ENCODE data around the gene OR2W3.

The OR2W3 gene

DNA sequence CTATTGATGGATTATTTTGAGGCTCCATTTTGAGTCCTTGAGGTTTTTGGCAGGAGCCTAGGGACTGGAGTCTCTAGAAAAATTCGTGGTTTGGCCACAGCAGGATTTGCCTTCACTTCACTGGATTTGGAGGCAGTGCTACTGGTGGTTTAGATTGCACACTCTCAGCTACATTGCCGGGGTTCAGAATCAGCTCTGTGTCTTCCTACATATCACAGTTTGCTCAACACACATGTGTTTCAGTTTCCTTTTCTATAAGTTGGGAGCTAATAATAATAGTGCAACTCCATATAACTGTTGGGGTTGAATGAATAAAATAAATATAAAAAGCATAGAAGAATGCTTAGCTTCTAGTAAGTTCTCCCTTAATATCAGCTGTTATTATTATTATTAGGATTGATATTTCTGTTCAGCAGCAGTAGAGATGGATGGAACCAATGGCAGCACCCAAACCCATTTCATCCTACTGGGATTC lies at the start of gene OR2W3:
Gene OR2W3 (plus strand): TSS at position 425 of the 475 bp plus-strand sequence. CDS start 0 bp downstream, at position 425.
- no peak within 1 kb of the TSS for H3K27ac ChIP-seq
- no peak for DNase-seq (ENCODE audit: low read depth, low spot score)

DNA sequence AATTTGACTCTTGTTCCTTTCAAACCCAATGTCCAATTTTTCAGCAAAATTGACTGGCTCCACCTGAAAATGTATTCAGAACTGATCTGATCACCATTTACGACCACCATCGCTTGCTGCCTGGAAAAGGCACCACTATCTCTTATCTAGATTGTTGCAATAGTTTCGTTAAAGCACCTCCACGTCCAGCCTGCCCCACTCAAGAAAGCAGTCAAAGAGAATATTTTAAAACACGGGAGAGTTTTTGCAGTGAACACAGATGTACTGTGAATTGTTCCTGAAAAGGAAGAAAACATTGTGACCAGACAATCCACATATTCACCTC lies 49.7 kb upstream of the OR2W3 start:
- DNase-seq (ENCODE audit: low read depth, low spot score): no peak
- H3K27ac ChIP-seq: no peak overlapping the region

DNA sequence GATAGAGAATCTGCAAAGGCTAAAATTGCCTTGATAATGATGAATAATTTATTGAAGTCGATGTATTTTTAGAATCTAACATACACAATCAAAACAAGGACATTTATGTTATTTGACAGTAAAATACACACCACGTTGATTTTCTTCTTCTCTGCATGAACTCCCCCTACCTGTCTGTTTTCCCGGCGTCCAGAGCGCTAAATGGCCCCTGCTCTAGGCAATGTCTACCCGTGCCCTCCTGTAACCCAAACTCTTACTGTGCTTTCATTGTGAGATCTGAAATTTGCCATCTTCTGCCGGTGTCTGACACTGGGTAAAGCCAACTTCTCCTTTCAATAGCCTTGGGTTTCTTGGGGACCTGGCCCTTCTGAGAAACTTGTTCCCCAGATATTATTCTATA lies 47.0 kb upstream of the OR2W3 start:
- no peak for DNase-seq (ENCODE audit: low read depth, low spot score)

DNA sequence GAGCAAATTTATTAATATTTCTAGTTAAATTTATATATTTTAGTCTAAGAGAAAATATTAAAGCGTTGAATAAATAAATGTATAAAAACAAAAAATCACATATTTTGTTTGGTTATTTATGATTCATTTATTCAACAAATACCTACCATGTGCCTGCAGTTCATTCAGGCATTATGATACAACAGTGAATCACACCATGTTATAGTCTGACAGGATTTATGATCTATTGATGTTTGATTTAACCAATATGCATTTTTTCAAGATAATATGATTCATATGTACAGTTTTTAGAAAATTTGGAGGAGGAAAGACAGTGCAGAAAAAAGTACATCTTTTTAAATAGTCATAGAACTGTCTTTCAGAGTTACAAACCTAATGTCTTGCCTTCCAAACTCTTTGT lies 45.8 kb upstream of the OR2W3 start:
- DNase-seq (ENCODE audit: low read depth, low spot score): no peak

More for the DNA sequence above, 47.0 kb upstream of the OR2W3 start:
- no peak overlapping the region for H3K27ac ChIP-seq

DNA sequence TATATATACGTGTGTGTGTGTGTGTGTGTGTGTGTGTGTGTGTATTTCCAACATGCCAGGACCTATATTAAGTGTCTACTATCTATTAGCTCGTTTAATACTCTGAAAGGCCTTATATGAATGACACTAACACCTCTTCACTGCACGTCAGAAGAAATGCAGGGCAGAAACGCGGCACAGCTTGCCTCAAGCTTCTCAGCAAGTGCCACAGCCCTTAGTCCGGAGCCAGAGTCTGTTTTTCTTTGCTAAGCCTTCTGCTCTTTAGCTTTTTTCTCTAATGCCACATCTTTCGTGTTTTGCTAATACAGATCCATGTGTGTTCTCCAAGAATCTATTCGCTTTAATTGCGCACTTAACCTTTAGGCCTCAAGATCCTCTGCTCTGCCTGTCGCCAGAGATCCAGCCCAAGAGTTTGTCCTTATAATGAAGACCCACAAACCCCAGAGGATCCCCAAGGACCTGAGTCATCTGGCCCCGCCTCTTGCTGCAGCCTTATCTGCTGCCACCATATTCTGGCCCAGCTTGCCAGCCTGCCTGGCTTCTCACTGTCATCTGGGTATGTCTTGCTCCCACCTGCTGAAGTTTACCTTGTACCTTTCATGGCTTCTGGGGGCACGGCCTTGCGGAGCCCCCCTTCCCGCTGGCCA lies 40.4 kb upstream of the OR2W3 start:
- H3K27ac ChIP-seq: no peak overlapping the region
- DNase-seq (ENCODE audit: low read depth, low spot score): no peak

More for the DNA sequence above, 45.8 kb upstream of the OR2W3 start:
- no peak overlapping the region for H3K27ac ChIP-seq

DNA sequence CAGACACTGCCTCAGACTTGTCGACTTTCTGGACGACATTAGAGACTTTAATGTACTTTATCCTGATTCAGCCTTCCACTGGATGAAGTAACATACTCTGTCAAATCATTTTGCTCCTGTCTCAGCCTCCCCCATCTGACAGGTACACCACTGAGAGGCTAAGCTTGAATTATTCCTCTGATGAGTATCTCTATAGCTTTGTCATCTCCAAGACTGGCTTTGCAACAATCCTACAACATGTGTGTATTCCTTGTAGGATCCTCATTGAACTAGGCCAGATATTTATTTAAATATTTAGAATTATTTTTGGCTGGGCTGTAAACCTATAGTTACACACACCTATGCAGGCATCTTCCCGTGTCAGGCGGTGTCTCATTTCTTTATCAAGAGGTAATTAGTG lies 39.5 kb upstream of the OR2W3 start:
- DNase-seq (ENCODE audit: low read depth, low spot score): no peak
- no peak overlapping the region for H3K27ac ChIP-seq

DNA sequence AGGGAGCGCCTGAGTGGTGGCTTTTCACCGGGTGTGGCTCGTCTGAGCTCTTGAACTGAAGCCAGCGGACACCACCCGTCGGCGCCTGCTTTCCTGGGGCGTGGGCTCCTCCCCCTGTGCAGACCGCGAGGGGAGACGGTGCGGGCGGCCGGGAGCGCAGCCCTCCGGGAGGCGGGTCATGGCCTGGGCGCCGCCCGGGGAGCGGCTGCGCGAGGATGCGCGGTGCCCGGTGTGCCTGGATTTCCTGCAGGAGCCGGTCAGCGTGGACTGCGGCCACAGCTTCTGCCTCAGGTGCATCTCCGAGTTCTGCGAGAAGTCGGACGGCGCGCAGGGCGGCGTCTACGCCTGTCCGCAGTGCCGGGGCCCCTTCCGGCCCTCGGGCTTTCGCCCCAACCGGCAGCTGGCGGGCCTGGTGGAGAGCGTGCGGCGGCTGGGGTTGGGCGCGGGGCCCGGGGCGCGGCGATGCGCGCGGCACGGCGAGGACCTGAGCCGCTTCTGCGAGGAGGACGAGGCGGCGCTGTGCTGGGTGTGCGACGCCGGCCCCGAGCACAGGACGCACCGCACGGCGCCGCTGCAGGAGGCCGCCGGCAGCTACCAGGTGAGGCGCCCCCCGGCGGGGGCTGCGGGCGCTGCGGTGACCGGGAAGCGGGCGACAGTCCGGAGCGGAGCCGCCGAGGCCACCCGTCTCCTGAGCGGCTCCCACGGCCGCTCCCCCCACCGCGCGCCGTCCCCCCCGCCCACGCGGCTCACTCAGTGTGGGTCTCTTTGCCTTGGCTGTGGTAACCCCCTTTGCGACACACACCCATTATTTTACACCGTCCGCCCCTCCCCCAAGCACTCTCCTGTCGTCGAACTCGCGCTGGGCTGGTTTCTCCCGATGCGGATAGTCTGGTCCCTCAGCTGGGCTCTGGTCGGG lies 38.1 kb upstream of the OR2W3 start, which contains the start of gene TRIM58:
Gene TRIM58 (plus strand): TSS at position 119 of the 916 bp plus-strand sequence. CDS start 60 bp downstream, at position 179.
- H3K27ac ChIP-seq: no peak within 1 kb of the TSS
- no peak for DNase-seq (ENCODE audit: low read depth, low spot score)

GRCh38 chr1:247857985-247858619 lies 37.3 kb upstream of the OR2W3 start:
- no peak for DNase-seq (ENCODE audit: low read depth, low spot score)

DNA sequence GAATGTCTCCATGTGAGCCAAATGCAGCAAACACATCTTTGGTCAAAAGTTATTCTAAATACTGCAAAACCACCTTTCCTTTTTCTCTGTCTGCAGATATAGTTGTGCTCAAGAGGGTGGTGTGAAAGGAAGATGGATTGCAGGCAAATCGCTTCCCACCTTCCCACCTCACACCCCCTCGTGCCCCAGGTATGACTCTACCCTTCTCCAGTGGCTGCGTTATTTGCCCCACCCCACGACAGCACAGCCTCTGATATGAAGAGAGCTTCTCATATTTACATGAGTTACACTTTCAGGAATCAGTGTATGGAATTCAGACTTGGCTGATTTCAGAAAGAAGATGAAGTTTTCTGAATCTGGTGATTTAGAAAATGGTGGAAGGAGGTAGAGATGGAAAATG lies 32.6 kb upstream of the OR2W3 start:
- DNase-seq (ENCODE audit: low read depth, low spot score): no peak
- H3K27ac ChIP-seq: no peak overlapping the region

More at GRCh38 chr1:247857985-247858619, 37.3 kb upstream of the OR2W3 start:
- H3K27ac ChIP-seq: no peak overlapping the region

DNA sequence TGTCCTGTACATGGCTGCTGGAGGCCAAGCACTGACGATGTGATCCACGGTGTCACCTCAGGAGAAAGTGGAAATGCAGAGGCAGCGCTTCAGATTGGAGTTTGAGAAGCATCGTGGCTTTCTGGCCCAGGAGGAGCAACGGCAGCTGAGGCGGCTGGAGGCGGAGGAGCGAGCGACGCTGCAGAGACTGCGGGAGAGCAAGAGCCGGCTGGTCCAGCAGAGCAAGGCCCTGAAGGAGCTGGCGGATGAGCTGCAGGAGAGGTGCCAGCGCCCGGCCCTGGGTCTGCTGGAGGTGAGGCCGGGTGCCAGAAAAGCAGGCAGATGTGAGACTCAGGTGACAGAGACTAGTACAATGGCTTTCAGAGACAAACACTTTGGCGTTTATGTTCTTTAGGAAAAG lies 30.7 kb upstream of the OR2W3 start:
- H3K27ac ChIP-seq: no peak overlapping the region
- no peak for DNase-seq (ENCODE audit: low read depth, low spot score)

GRCh38 chr1:247865416-247865815 lies 30.0 kb upstream of the OR2W3 start:
- no peak overlapping the region for H3K27ac ChIP-seq

GRCh38 chr1:247883346-247883745 lies 12.0 kb upstream of the OR2W3 start:
- no peak for DNase-seq (ENCODE audit: low read depth, low spot score)
- H3K27ac ChIP-seq: no peak overlapping the region

More at GRCh38 chr1:247865416-247865815, 30.0 kb upstream of the OR2W3 start:
- DNase-seq (ENCODE audit: low read depth, low spot score): no peak

GRCh38 chr1:247884797-247885413 lies 10.5 kb upstream of the OR2W3 start:
- DNase-seq (ENCODE audit: low read depth, low spot score): no peak
- H3K27ac ChIP-seq: no peak overlapping the region

DNA sequence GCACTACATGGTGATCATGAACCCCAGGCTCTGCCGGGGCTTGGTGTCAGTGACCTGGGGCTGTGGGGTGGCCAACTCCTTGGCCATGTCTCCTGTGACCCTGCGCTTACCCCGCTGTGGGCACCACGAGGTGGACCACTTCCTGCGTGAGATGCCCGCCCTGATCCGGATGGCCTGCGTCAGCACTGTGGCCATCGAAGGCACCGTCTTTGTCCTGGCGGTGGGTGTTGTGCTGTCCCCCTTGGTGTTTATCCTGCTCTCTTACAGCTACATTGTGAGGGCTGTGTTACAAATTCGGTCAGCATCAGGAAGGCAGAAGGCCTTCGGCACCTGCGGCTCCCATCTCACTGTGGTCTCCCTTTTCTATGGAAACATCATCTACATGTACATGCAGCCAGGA lies 589 bp downstream of the OR2W3 start:
- no peak overlapping the region for H3K27ac ChIP-seq
- DNase-seq (ENCODE audit: low read depth, low spot score): no peak

GRCh38 chr1:247904122-247904521 lies 8.7 kb downstream of the OR2W3 start:
- H3K27ac ChIP-seq: no peak overlapping the region
- DNase-seq (ENCODE audit: low read depth, low spot score): no peak

DNA sequence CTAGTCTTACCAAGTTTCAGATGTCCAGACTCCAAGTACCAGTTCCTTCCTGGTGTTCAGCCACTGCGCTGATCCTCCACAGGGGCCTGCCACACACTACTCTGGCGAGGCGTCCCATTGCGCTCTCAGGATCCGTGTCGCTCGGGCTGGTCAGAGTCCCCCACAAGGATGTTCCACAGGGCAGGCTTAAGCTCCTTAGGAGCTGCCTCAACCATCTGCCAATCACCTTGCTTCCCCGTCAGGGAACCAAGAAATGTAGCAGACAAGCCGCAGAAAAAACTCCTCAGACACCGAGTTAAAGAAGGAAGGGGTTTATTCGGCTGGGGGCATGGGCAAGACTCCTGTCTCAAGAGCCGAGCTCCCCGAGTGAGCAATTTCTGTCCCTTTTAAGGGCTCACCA lies 9.8 kb downstream of the OR2W3 start:
- no peak overlapping the region for H3K27ac ChIP-seq
- DNase-seq (ENCODE audit: low read depth, low spot score): no peak

GRCh38 chr1:247905910-247906503 lies 10.6 kb downstream of the OR2W3 start:
- H3K27ac ChIP-seq: no peak overlapping the region
- DNase-seq (ENCODE audit: low read depth, low spot score): no peak

- H3K27ac ChIP-seq: no peak overlapping the region
- peak; percentile 29 for DNase-seq (ENCODE audit: low read depth, low spot score)
These were observed 11.2 kb downstream of the OR2W3 start for GRCh38 chr1:247906504-247907047.

DNA sequence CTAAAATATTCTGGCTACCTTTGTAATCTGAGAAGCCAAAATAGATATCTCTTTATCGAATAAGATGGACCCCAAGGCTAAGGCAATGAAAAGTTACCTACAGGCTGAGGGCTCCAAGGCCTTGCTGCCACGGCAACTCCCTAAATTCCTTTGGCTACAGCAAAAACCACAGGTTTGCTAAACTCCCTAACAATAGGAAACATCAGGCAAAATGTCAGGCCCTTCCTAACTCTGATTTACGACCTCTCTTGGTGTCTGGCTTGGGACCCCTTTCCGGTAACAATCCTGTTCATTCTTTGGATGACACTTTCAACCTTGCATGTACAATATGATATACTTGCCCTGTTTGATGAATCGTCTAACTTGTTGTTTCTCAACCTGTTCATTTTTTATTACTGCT lies 13.4 kb downstream of the OR2W3 start:
- no peak overlapping the region for H3K27ac ChIP-seq
- DNase-seq (ENCODE audit: low read depth, low spot score): no peak

DNA sequence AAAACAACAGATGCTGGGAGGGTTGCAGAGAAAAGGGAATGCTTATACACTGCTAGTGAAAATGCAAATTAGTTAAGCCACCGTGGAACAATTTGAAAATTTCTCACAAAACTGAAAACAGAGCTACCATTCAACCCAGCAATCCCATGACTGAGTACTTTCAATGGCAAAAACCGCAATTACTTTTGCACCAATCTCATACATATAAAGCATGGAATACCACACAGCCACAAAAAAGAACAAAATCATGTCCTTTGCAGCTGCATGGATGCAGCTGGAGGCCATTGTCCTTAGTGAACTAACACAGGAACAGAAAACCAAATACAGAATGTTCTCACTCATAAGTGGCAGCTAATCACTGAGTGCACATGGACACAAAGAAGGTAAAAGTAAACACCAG lies 18.4 kb downstream of the OR2W3 start:
- no peak overlapping the region for H3K27ac ChIP-seq
- no peak for DNase-seq (ENCODE audit: low read depth, low spot score)

All from epithelial cell of prostate (primary cell).